Body of pancreas (tissue), 4 donors: Measurements from ENCODE around the gene SMARCD3. TPM values are rescaled to one million over a fixed set of nuclear protein-coding genes. Genes with fewer than 3 reads are reported as not detected.

Experiments used
- ATAC-seq: fragments of 150-250 bp; one replicate; pipeline ENCODE4 v1.9.1; 2016
- DNase-seq, 4 donors: peaks; one replicate each; pipeline ENCODE4 v3.0.0-alpha.2; 2019
- H3K27ac ChIP-seq, 4 donors: fragments of 200-600 bp; sonication (generic); 1 replicate in 3 of 4; 2 replicates in 1 of 4; pipeline versions ENCODE4 v1.5.1 to v1.6.1; 2016 to 2019; ENCODE audit warnings: mild to moderate bottlenecking in 1 of 4, mixed read lengths in 1 of 4, moderate library complexity in 1 of 4
- H3K27me3 ChIP-seq, 2 donors: fragments of 200-600 bp; sonication (generic); one replicate each; pipeline ENCODE4 v1.6.0; 2016; ENCODE audit warnings: mild to moderate bottlenecking in 1 of 2
- H3K36me3 ChIP-seq, 2 donors: fragments of 200-600 bp; sonication (generic); replicated peaks in 1 of 2; 2 replicates each; pipeline ENCODE4 v1.5.1; 2016; ENCODE audit warnings: low read depth in 2 of 2; ENCODE audit not compliant: insufficient read depth in 1 of 2
- H3K4me1 ChIP-seq: fragments of 200-600 bp; sonication (generic); one replicate; pipeline ENCODE4 v1.6.0; 2016
- H3K4me3 ChIP-seq, 2 donors: fragments of 200-600 bp; sonication (generic); 1 replicate in 1 of 2; 2 replicates in 1 of 2; pipeline ENCODE4 v1.5.1; 2016 to 2019
- H3K9me3 ChIP-seq, 3 donors: fragments of 200-600 bp; sonication (generic); 1 replicate in 2 of 3; 2 replicates in 1 of 3; pipeline ENCODE4 v1.5.1; 2016
- CTCF ChIP-seq, 7 experiments: fragments of 450-650 bp in 4 of 7; fragments of 200-600 bp in 3 of 7; sonication (generic) in 3 of 7; IDR thresholded peaks; one replicate each; pipeline ENCODE4 v1.5.1; 2016 to 2019; ENCODE audit warnings: antibody characterized with exemption in 7 of 7
- POLR2A ChIP-seq, 3 donors: fragments of 450-650 bp; IDR thresholded peaks; one replicate each; pipeline ENCODE4 v1.6.1; 2016; ENCODE audit warnings: antibody characterized with exemption in 3 of 3, mild to moderate bottlenecking in 2 of 3
- WGBS, 2 donors: methylation state at CpG; one replicate each; pipeline ENCODE4 v1.1.5; 2017; 5-methylcytosine and 5-hydroxymethylcytosine counted together
- intact Hi-C: fragments of 100-400 bp; cut with DNase I; formaldehyde crosslinking; loops from one replicate; pipeline ENCODE4 v1.15.1; 2023
- total RNA-seq, 2 donors: library from RNA; depleted of rRNA; stranded (reverse); fragments of >200 nt; gene quantifications; one replicate each; pipeline ENCODE4 v1.1.0, GENCODE V29; 2016

SMARCD3 gene
- total RNA-seq, 2 donors from 2014 or later: 22.3 to 37.2 TPM

DNA sequence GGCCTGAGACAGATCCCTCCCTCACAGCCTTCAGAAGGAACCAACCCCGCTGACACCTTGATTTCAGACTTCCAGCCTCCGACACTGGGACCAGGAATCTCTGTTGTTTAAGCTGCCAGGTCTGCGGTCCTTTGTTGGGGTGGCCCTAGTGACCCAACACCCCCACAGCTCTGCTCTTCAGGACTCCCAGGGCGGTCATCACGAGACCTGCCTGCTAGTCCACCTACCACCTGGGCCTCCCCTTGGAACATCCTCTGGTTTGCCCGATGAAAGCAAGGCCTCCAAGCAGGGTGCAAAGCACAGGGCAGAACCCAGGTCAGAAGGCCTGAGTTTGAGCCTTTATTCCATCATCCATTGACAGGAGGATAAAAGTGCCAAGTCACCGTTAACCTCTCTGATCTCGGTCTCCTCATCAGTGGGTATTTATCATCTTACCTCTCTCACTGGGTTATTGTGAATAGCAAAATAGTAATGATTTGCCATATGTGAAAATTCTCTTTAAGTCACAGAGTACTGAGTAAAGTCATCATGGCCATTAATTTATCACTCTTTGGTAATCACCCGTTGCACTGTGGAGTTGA is 16.9 kb upstream of the SMARCD3 start:
- no peaks in the 10 kb centered on the region for H3K9me3 ChIP-seq
- no peaks in the 10 kb centered on the region for H3K27me3 ChIP-seq
- H3K4me3 ChIP-seq: no peak overlapping the region
- intact Hi-C loops: no loop called here
- H3K27ac ChIP-seq: no peak overlapping the region
- H3K36me3 ChIP-seq: no peaks in the 10 kb centered on the region
- H3K4me1 ChIP-seq: no peaks in the 10 kb centered on the region
- no peak for TF ChIP-seq CTCF (IDR thresholded peaks at IDR 0.05)
- no peak for TF ChIP-seq POLR2A (IDR thresholded peaks at IDR 0.05)
- ATAC-seq (no peak), DNase-seq (no peak)
- 79 to 87% methylated on average over 9 of the region's 9 CpGs for WGBS, 2 donors

DNA sequence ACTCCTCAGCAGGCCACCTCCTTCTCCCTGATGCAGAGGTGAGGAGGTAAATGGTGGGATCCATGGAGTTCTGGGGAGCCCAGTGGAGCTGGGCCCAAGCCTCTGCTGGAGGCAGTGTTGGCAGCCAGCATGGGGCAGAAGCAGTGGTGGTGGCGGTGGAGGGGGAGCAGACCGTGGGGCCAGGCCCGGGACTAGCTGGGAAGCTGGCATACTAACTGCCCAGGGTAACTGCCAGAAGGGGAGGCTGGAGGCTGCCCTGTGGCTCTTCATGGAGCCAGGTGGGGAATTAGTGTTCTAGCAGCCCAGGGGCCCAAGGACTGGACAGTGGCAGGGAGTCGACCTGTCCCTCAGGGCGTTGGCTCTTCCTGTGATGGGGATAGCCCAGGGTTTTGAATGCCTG is 16.1 kb upstream of the SMARCD3 start:
- intact Hi-C loops: no loop called here
- Histone ChIP-seq H3K4me3 (no peak overlapping the region), H3K27ac (no peak overlapping the region), H3K27me3 (no peaks in the 10 kb centered on the region), H3K9me3 (no peaks in the 10 kb centered on the region), H3K4me1 (no peaks in the 10 kb centered on the region), H3K36me3 (no peaks in the 10 kb centered on the region)
- 81 to 90% methylated on average over 2 to 5 of the region's 5 CpGs for WGBS, 2 donors
- DNase-seq (no peak), ATAC-seq (no peak)
- no peak for TF ChIP-seq POLR2A (IDR thresholded peaks at IDR 0.05)
- TF ChIP-seq CTCF (IDR thresholded peaks at IDR 0.05): no peak

DNA sequence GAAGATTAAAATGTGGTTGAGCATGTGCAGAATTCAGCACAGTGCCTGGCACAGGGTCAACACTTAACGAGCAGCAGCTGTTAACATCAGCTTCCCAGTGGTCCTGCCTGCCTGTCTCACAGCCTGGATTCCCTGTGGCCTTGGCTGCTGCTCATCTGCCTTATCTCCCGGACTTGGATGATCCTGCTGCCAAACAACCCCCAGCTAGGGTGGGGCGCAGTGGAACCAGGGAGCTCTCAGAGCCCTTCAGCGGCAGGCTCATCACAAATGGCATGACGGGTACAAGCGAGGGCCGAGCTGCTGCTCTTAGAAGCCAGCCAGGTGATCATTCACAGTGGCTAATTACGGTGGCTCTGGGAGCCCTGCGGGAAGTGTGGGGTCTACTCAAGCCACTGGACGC is 13.0 kb upstream of the SMARCD3 start:
- no peak for TF ChIP-seq POLR2A (IDR thresholded peaks at IDR 0.05)
- TF ChIP-seq CTCF (IDR thresholded peaks at IDR 0.05): no peak
- WGBS, 2 donors: 34 to 51% methylated on average over 9 to 10 of the region's 10 CpGs
- no peak overlapping the region for H3K27ac ChIP-seq
- intact Hi-C loops: no loop called here
- DNase-seq: no peak
- ATAC-seq: no peak
- no peaks in the 10 kb centered on the region for H3K27me3 ChIP-seq
- no peaks in the 10 kb centered on the region for H3K4me1 ChIP-seq
- no peaks in the 10 kb centered on the region for H3K36me3 ChIP-seq
- H3K4me3 ChIP-seq: no peak overlapping the region
- H3K9me3 ChIP-seq: no peaks in the 10 kb centered on the region

- H3K9me3 ChIP-seq: no peaks in the 10 kb centered on the region
- no peaks in the 10 kb centered on the region for H3K36me3 ChIP-seq
- ATAC-seq (no peak), DNase-seq (no peak)
- no peak for TF ChIP-seq POLR2A (IDR thresholded peaks at IDR 0.05)
- TF ChIP-seq CTCF (IDR thresholded peaks at IDR 0.05): no peak
- no peak overlapping the region for H3K4me3 ChIP-seq
- 67 to 76% methylated on average over 1 to 8 of the region's 8 CpGs for WGBS, 2 donors
- no peaks in the 10 kb centered on the region for H3K4me1 ChIP-seq
- no peaks in the 10 kb centered on the region for H3K27me3 ChIP-seq
- no peak overlapping the region for H3K27ac ChIP-seq
- intact Hi-C loops: no loop called here
Measured at GRCh38 chr7:151260883-151261282, 12.4 kb upstream of the SMARCD3 start.

DNA sequence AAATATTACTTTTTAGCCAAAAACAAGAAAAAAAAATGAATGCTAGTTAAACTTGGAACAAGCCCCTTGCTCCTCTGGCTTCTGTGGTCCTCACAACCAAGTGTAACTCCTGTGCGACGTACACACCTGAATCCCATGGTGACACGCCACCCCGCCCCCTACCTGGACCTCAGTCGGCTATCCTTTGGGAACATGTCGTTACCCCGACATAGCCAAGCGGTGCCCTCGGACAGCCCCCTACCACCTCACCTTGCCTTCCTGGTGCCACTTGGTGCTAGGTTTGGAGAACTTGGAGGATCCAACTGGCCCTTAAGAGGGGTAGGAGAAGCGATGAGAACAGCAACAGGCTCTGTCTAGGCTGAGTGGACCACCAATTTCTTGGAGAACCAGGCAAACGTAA is 12.0 kb upstream of the SMARCD3 start:
- Histone ChIP-seq H3K27me3 (no peaks in the 10 kb centered on the region), H3K27ac (no peak overlapping the region), H3K36me3 (no peaks in the 10 kb centered on the region), H3K4me1 (no peaks in the 10 kb centered on the region), H3K4me3 (no peak overlapping the region), H3K9me3 (no peaks in the 10 kb centered on the region)
- intact Hi-C loops: no loop called here
- ATAC-seq: no peak
- WGBS, 2 donors: 68 to 77% methylated on average over 10 to 11 of the region's 11 CpGs
- no peak for TF ChIP-seq CTCF (IDR thresholded peaks at IDR 0.05)
- no peak for TF ChIP-seq POLR2A (IDR thresholded peaks at IDR 0.05)
- DNase-seq: no peak
